Measurements from ENCODE around the gene H6PD.

H6PD gene

DNA sequence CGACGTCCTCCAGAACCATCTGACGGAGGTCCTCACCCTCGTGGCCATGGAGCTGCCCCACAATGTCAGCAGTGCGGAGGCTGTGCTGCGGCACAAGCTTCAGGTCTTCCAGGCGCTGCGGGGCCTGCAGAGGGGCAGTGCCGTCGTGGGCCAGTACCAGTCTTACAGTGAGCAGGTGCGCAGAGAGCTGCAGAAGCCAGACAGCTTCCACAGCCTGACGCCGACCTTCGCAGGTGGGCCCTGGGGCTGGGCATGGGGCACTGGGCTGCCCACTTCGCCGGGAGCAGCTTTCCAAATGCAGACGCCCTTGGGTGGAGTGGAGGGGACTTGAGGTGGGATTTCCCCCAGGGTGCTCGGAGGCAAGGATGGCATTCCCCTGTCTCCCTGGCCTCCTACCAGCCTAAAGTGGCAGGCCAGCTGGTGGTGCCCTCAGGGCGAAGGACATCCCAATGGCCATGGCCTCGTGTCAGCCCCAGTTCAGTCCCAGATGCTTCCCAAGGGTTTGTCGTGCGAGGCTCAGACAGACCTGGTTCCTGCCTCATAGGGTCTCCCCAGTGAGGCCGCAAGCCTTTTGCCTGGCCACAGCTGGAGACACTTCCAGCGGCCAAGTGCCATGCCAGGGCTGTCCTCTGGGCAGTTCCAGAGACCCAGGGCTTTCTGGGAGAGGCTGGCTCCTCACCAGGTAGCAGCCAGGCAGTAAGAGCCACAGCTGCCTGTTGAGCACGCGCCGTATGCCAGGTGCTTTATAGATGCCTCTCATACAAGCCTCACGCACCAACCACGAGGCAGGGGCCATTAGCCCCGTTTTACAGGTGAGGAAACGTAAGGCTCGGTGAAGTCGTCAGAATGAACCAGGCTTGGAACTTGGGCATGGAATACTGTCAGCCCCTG is 27.8 kb downstream of the H6PD start:
- Histone ChIP-seq H3K9me3 (ENCODE audit: severe bottlenecking) (peaks cover 16% of the 10 kb centered on the region), H3K27ac (no peak overlapping the region), H3K4me3 (ENCODE audit: low read depth, low read length) (no peak overlapping the region), H3K36me3 (peaks cover 5% of the 10 kb centered on the region; the same call in 1 of the 2 replicates), H3K27me3 (ENCODE audit: insufficient read depth, low read depth, severe bottlenecking) (no peaks in the 10 kb centered on the region)
- no peak for TF ChIP-seq CTCF (IDR thresholded peaks at IDR 0.05; ENCODE audit: low read depth, low read length)
- DNase-seq: no peak

DNA sequence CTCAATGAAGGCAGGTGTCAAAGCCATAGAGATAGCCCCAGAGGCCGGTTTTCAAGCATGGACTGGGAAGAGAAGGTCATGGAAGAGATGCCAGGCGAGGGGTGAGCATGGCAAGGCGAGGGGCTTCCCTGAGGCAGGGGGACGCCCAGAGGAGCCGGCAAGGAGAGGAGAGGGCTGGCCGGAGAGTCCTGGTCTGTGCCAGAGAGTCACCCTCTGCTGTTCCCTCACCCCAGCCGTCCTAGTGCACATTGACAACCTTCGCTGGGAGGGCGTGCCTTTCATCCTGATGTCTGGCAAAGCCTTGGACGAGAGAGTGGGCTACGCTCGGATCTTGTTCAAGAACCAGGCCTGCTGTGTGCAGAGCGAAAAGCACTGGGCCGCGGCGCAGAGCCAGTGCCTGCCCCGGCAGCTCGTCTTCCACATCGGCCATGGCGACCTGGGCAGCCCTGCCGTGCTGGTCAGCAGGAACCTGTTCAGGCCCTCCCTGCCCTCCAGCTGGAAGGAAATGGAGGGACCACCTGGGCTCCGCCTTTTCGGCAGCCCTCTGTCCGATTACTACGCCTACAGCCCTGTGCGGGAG is 28.8 kb downstream of the H6PD start:
- peaks cover 5% of the 10 kb centered on the region; the same call in 1 of the 2 replicates for H3K36me3 ChIP-seq
- no peaks in the 10 kb centered on the region for H3K27me3 ChIP-seq (ENCODE audit: insufficient read depth, low read depth, severe bottlenecking)
- DNase-seq: no peak
- peaks cover 14% of the 10 kb centered on the region for H3K9me3 ChIP-seq (ENCODE audit: severe bottlenecking)
- no peak for TF ChIP-seq CTCF (IDR thresholded peaks at IDR 0.05; ENCODE audit: low read depth, low read length)
- no peak overlapping the region for H3K4me3 ChIP-seq (ENCODE audit: low read depth, low read length)
- H3K27ac ChIP-seq: no peak overlapping the region

DNA sequence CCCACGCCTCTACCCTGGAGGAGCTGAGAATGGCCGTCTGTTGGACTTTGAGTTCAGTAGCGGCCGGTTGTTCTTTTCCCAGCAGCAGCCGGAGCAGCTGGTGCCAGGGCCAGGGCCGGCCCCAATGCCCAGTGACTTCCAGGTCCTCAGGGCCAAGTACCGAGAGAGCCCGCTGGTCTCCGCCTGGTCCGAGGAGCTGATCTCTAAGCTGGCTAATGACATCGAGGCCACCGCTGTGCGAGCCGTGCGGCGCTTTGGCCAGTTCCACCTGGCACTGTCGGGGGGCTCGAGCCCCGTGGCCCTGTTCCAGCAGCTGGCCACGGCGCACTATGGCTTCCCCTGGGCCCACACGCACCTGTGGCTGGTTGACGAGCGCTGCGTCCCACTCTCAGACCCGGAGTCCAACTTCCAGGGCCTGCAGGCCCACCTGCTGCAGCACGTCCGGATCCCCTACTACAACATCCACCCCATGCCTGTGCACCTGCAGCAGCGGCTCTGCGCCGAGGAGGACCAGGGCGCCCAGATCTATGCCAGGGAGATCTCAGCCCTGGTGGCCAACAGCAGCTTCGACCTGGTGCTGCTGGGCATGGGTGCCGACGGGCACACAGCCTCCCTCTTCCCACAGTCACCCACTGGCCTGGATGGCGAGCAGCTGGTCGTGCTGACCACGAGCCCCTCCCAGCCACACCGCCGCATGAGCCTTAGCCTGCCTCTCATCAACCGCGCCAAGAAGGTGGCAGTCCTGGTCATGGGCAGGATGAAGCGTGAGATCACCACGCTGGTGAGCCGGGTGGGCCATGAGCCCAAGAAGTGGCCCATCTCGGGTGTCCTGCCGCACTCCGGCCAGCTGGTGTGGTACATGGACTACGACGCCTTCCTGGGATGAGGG is 29.7 kb downstream of the H6PD start:
- DNase-seq: no peak
- Histone ChIP-seq H3K36me3 (peaks cover 5% of the 10 kb centered on the region; the same call in 1 of the 2 replicates), H3K27me3 (ENCODE audit: insufficient read depth, low read depth, severe bottlenecking) (no peaks in the 10 kb centered on the region)

GRCh38 chr1:9265037-9265436 is 30.5 kb downstream of the H6PD start:
- peaks cover under 1% of the 10 kb centered on the region for H3K9me3 ChIP-seq (ENCODE audit: severe bottlenecking)

More for the DNA sequence above, 29.7 kb downstream of the H6PD start:
- H3K9me3 ChIP-seq (ENCODE audit: severe bottlenecking): peaks cover 6% of the 10 kb centered on the region
- no peak overlapping the region for H3K27ac ChIP-seq
- no peak overlapping the region for H3K4me3 ChIP-seq (ENCODE audit: low read depth, low read length)
- no peak for TF ChIP-seq CTCF (IDR thresholded peaks at IDR 0.05; ENCODE audit: low read depth, low read length)

More at GRCh38 chr1:9265037-9265436, 30.5 kb downstream of the H6PD start:
- Histone ChIP-seq H3K4me3 (ENCODE audit: low read depth, low read length) (no peak overlapping the region), H3K36me3 (peaks cover 5% of the 10 kb centered on the region; the same call in 1 of the 2 replicates), H3K27me3 (ENCODE audit: insufficient read depth, low read depth, severe bottlenecking) (no peaks in the 10 kb centered on the region), H3K27ac (no peak overlapping the region)
- no peak for TF ChIP-seq CTCF (IDR thresholded peaks at IDR 0.05; ENCODE audit: low read depth, low read length)
- DNase-seq: no peak

Measured in WERI-Rb-1 (cell line).